Endothelial cell of umbilical vein (primary cell): ENCODE measurements around the gene WDR38. TPM values are rescaled to one million over a fixed set of nuclear protein-coding genes. Genes with fewer than 3 reads are reported as not detected.

Experiments used
- BruUV-seq: library from RNA; stranded (reverse); fragments of 400-500 nt; replicated peaks from 2 replicates; lab custom pipeline; 2021; lab: Mats Ljungman, UMichigan
- CTCF ChIA-PET: fragments of 300-600, 350-600 bp; sonication (Branson Sonifier 250); formaldehyde crosslinking; loops from one replicate; lab custom pipeline; 2021; ENCODE audit warnings: antibody characterized with exemption, inconsistent platforms; lab: Charles Lee
- POLR2A ChIA-PET: fragments of 300-600, 350-600 bp; sonication (Branson Sonifier 250); formaldehyde crosslinking; loops from one replicate; lab custom pipeline; 2021; ENCODE audit warnings: antibody characterized with exemption, inconsistent platforms; lab: Charles Lee
- DNase-seq: peaks from one replicate; pipeline ENCODE4 v3.0.0-alpha.2; 2011; ENCODE audit warnings: low read depth, low spot score
- FAIRE-seq: peaks from 2 replicates; lab custom pipeline; 2011; peaks lifted over from hg19 to GRCh38; lab: Jason Lieb, UNC
- H2AFZ ChIP-seq: 2 replicates; pipeline ENCODE4 v1.6.0; 2012; ENCODE audit warnings: low read depth, low read length, control low read depth, inconsistent platforms
- H3K27ac ChIP-seq: 2 replicates; pipeline ENCODE4 v1.5.1; 2011; ENCODE audit warnings: low read depth, mild to moderate bottlenecking, control low read depth, low read length, moderate library complexity; ENCODE audit not compliant: insufficient read depth
- H3K27me3 ChIP-seq, 2 experiments: 2 replicates each; pipeline versions ENCODE4 v1.6.0 to v1.6.1; 2011; ENCODE audit warnings: low read length in 2 of 2, mixed read lengths in 1 of 2; ENCODE audit not compliant: control insufficient read depth in 2 of 2, insufficient read depth in 2 of 2
- H3K36me3 ChIP-seq, 2 experiments: 2 replicates in 1 of 2; 3 replicates in 1 of 2; pipeline ENCODE4 v1.5.1; 2011; ENCODE audit warnings: low read length in 2 of 2, mild to moderate bottlenecking in 1 of 2, moderate library complexity in 1 of 2; ENCODE audit not compliant: control insufficient read depth in 2 of 2, insufficient read depth in 2 of 2; ENCODE audit errors: extremely low read depth in 1 of 2
- H3K4me1 ChIP-seq: 3 replicates; pipeline ENCODE4 v1.5.1; 2011; ENCODE audit warnings: mild to moderate bottlenecking, low read length; ENCODE audit not compliant: control insufficient read depth, insufficient read depth; ENCODE audit errors: extremely low read depth
- H3K4me2 ChIP-seq: 2 replicates; pipeline ENCODE4 v1.6.1; 2011; ENCODE audit warnings: low read length, control low read depth, mixed read lengths; ENCODE audit not compliant: insufficient read depth
- H3K4me3 ChIP-seq, 3 experiments: fragments of 200-600 bp in 1 of 3; sonication (generic), shearing (Covaris generic) in 1 of 3; replicated peaks in 1 of 3; 2 replicates each; pipeline ENCODE4 v1.5.1; 2011 to 2016; ENCODE audit warnings: control low read depth in 3 of 3, low read length in 3 of 3, mild to moderate bottlenecking in 2 of 3, inconsistent platforms in 1 of 3, low read depth in 1 of 3, moderate library complexity in 1 of 3; ENCODE audit not compliant: insufficient read depth in 1 of 3
- H3K79me2 ChIP-seq: 2 replicates; pipeline ENCODE4 v1.6.0; 2012; ENCODE audit warnings: low read length, inconsistent platforms; ENCODE audit not compliant: control insufficient read depth, insufficient read depth
- H3K9ac ChIP-seq: replicated peaks from 2 replicates; pipeline ENCODE3; 2011; ENCODE audit warnings: low read length, control low read depth; ENCODE audit not compliant: insufficient read depth; ENCODE audit errors: extremely low read depth
- H3K9me1 ChIP-seq: replicated peaks from 3 replicates; pipeline ENCODE4 v1.6.0; 2011; ENCODE audit warnings: mild to moderate bottlenecking, low read length; ENCODE audit not compliant: control insufficient read depth, insufficient read depth; ENCODE audit errors: extremely low read depth
- H3K9me3 ChIP-seq: replicated peaks from 2 replicates; pipeline ENCODE4 v1.5.1; 2012; ENCODE audit warnings: low read length, inconsistent platforms; ENCODE audit not compliant: control insufficient read depth, insufficient read depth
- H4K20me1 ChIP-seq: replicated peaks from 2 replicates; pipeline ENCODE3; 2011; ENCODE audit warnings: mild to moderate bottlenecking, low read length; ENCODE audit not compliant: control insufficient read depth, insufficient read depth; ENCODE audit errors: extremely low read depth
- EZH2 ChIP-seq: IDR thresholded peaks from 2 replicates; pipeline ENCODE4 v1.6.1; 2012; ENCODE audit warnings: borderline replicate concordance, low read depth, mild to moderate bottlenecking, moderate library complexity, low read length, inconsistent platforms; ENCODE audit not compliant: severe bottlenecking
- FOS ChIP-seq: IDR thresholded peaks from 2 replicates; pipeline ENCODE4 v1.6.1; 2011; ENCODE audit warnings: mild to moderate bottlenecking, low read length, moderate library complexity, borderline replicate concordance; ENCODE audit not compliant: insufficient read depth
- GATA2 ChIP-seq: IDR thresholded peaks from 2 replicates; pipeline ENCODE4 v1.7.0; 2011; ENCODE audit warnings: low read depth, mild to moderate bottlenecking, moderate library complexity, mixed read lengths, low read length; ENCODE audit not compliant: insufficient read length, insufficient read depth
- MAX ChIP-seq: IDR thresholded peaks from 2 replicates; pipeline ENCODE4 v1.6.1; 2011; ENCODE audit not compliant: insufficient read depth, insufficient read length
- MYC ChIP-seq: IDR thresholded peaks from one replicate; pipeline ENCODE4 v1.6.1; 2011; ENCODE audit warnings: mild to moderate bottlenecking, low read depth, low read length
- POLR2A ChIP-seq: IDR thresholded peaks from 2 replicates; pipeline ENCODE4 v1.6.1; 2012; ENCODE audit warnings: low read depth, mild to moderate bottlenecking, control low read depth, low read length
- POLR2AphosphoS5 ChIP-seq: IDR thresholded peaks from 2 replicates; pipeline ENCODE4 v1.6.1; 2012; ENCODE audit warnings: low read depth, mild to moderate bottlenecking, control low read depth, low read length, moderate library complexity; ENCODE audit not compliant: insufficient read depth
- dilution Hi-C: fragments of 300-500 bp; cut with MboI; formaldehyde crosslinking; loops from one replicate; pipeline ENCODE4 v1.15.0; 2019; ENCODE audit warnings: low sequenced_read_pairs; ENCODE audit not compliant: extremely low pct_ligation_motif_present
- intact Hi-C: fragments of 100-400 bp; cut with micrococcal nuclease; formaldehyde crosslinking; loops from one replicate; pipeline ENCODE4 v1.10.0; 2022
- polyA plus RNA-seq, 4 experiments: library from polyadenylated mRNA; depleted of rRNA in 3 of 4; stranded (reverse) in 3 of 4; unstranded in 1 of 4; fragments of >200 nt; gene quantifications; 2 replicates each; pipeline versions ENCODE4 v1.2.1 to v1.2.3, GENCODE V29; 2011 to 2012; ENCODE audit warnings: missing spikeins in 1 of 4
- total RNA-seq: library from RNA; stranded (reverse); gene quantifications from 2 replicates; pipeline ENCODE4 v1.2.3, GENCODE V29; 2021
- TF ChIP-seq, protein P1 (sequence below), 2 donors: IDR thresholded peaks; 1 replicate in 1 of 2; 2 replicates in 1 of 2; pipeline ENCODE4 v1.5.1; 2011; ENCODE audit warnings: low read length in 2 of 2, mild to moderate bottlenecking in 2 of 2, moderate library complexity in 2 of 2, control low read depth in 1 of 2, inconsistent platforms in 1 of 2, low read depth in 1 of 2; ENCODE audit not compliant: insufficient read depth in 1 of 2; ENCODE audit errors: extremely low read depth in 1 of 2

WDR38 gene
- total and polyA plus RNA-seq, 2 donors (not counting 3 experiments of a cell fraction or from before 2014, with no cell fraction given) = not detected

DNA sequence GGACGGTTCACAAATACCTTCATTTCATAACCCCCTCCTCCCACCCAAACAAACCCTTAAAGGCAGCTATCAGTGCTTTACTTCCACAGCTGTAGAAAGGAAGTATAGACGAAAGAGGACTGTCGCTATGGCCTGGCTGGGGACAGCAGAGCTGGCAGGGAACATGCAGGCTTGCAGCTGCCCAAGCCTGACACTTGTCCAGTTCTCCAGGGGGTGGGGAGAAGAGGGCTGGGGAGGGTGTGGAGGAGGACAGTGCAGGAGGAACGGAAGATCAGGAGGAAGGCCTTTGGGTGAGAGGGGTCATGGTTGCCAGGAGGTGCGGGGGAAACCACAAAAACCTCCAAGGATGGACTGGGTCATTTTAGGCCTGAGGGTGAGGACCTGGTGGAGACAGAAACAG lies 34.6 kb downstream of the WDR38 start:
- no TSS peak for BruUV-seq
- no peaks in the 10 kb centered on the region for H3K79me2 ChIP-seq
- intact Hi-C loops (no loop called here), dilution Hi-C loops (no loop called here)
- TF ChIP-seq POLR2AphosphoS5 = no peak
- TF ChIP-seq, protein P1, sequence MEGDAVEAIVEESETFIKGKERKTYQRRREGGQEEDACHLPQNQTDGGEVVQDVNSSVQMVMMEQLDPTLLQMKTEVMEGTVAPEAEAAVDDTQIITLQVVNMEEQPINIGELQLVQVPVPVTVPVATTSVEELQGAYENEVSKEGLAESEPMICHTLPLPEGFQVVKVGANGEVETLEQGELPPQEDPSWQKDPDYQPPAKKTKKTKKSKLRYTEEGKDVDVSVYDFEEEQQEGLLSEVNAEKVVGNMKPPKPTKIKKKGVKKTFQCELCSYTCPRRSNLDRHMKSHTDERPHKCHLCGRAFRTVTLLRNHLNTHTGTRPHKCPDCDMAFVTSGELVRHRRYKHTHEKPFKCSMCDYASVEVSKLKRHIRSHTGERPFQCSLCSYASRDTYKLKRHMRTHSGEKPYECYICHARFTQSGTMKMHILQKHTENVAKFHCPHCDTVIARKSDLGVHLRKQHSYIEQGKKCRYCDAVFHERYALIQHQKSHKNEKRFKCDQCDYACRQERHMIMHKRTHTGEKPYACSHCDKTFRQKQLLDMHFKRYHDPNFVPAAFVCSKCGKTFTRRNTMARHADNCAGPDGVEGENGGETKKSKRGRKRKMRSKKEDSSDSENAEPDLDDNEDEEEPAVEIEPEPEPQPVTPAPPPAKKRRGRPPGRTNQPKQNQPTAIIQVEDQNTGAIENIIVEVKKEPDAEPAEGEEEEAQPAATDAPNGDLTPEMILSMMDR (IDR thresholded peaks at IDR 0.05; ENCODE audit: extremely low read depth in 1 of 2, insufficient read depth in 1 of 2, low read depth in 1 of 2, low read length in 2 of 2) = no peak
- TF ChIP-seq MYC = no peak
- TF ChIP-seq GATA2 = no peak
- TF ChIP-seq POLR2A = no peak
- no peak for TF ChIP-seq FOS
- peaks cover 0 to 33% of the 10 kb centered on the region in 2 experiments for H3K36me3 ChIP-seq
- no peak overlapping the region for H3K9ac ChIP-seq
- ChIA-PET CTCF (no interaction called here), POLR2A (no interaction called here)
- no peaks in the 10 kb centered on the region for H3K9me1 ChIP-seq
- no peaks in the 10 kb centered on the region for H3K27me3 ChIP-seq
- H3K4me2 ChIP-seq = no peak overlapping the region
- DNase-seq (no peak), FAIRE-seq (no peak)
- no peak overlapping the region for H3K27ac ChIP-seq
- no peak overlapping the region for H2AFZ ChIP-seq
- no peaks in the 10 kb centered on the region for H3K9me3 ChIP-seq
- no peak overlapping the region for H3K4me3 ChIP-seq
- no peaks in the 10 kb centered on the region for H4K20me1 ChIP-seq
- no peaks in the 10 kb centered on the region for H3K4me1 ChIP-seq

GRCh38 chr9:124889006-124889405 lies 35.7 kb downstream of the WDR38 start:
- no peaks in the 10 kb centered on the region for H3K4me1 ChIP-seq
- no peak overlapping the region for H3K4me3 ChIP-seq
- no peaks in the 10 kb centered on the region for H4K20me1 ChIP-seq
- dilution Hi-C loops (no loop called here), intact Hi-C loops (no loop called here)
- no peak overlapping the region for H3K4me2 ChIP-seq
- no peaks in the 10 kb centered on the region for H3K79me2 ChIP-seq
- no peak for DNase-seq
- H3K9ac ChIP-seq = no peak overlapping the region
- POLR2A ChIA-PET = no interaction called here
- no TSS peak for BruUV-seq
- no peak overlapping the region for H3K27ac ChIP-seq
- H3K9me1 ChIP-seq = no peaks in the 10 kb centered on the region
- FAIRE-seq = no peak
- CTCF ChIA-PET = interaction anchor here (1.2 to 1.4 kb wide), 2 partner anchors 20 to 116 kb away, joined by 3 read pairs; no protein-coding TSS in a partner anchor
- no peaks in the 10 kb centered on the region for H3K27me3 ChIP-seq
- TF ChIP-seq, protein P1 (IDR thresholded peaks at IDR 0.05; ENCODE audit: extremely low read depth in 1 of 2, insufficient read depth in 1 of 2, low read depth in 1 of 2, low read length in 2 of 2) = no peak
- no peak for TF ChIP-seq POLR2A
- no peak for TF ChIP-seq MAX
- no peak for TF ChIP-seq MYC
- no peak for TF ChIP-seq EZH2
- H3K9me3 ChIP-seq = no peaks in the 10 kb centered on the region
- peaks cover 0 to 35% of the 10 kb centered on the region in 2 experiments for H3K36me3 ChIP-seq
- H2AFZ ChIP-seq = no peak overlapping the region
